Epithelial cell of proximal tubule (primary cell): ENCODE measurements around the gene FBXW11. TPM values are rescaled to one million over a fixed set of nuclear protein-coding genes. Genes with fewer than 3 reads are reported as not detected.

Source experiments
- DNase-seq: peaks from one replicate; pipeline ENCODE4 v3.0.0-alpha.2; 2011; ENCODE audit warnings: low read depth
- H3K4me3 ChIP-seq: 2 replicates; pipeline ENCODE4 v1.5.1; 2011; ENCODE audit warnings: low read depth, mild to moderate bottlenecking, low read length
- total RNA-seq: library from RNA; depleted of rRNA; stranded (reverse); fragments of >200 nt; gene quantifications from 2 replicates; pipeline ENCODE4 v1.2.3, GENCODE V29; 2015
- TF ChIP-seq, protein P1 (sequence below): conservative IDR thresholded peaks from 2 replicates; pipeline ENCODE4 v1.5.1; 2012; ENCODE audit warnings: low read depth, mild to moderate bottlenecking, low read length

The FBXW11 gene
- total RNA-seq, 1 donor from 2014 or later: 42.8 TPM

- DNase-seq: no peak
- no peak overlapping the region for H3K4me3 ChIP-seq
- TF ChIP-seq, protein P1, sequence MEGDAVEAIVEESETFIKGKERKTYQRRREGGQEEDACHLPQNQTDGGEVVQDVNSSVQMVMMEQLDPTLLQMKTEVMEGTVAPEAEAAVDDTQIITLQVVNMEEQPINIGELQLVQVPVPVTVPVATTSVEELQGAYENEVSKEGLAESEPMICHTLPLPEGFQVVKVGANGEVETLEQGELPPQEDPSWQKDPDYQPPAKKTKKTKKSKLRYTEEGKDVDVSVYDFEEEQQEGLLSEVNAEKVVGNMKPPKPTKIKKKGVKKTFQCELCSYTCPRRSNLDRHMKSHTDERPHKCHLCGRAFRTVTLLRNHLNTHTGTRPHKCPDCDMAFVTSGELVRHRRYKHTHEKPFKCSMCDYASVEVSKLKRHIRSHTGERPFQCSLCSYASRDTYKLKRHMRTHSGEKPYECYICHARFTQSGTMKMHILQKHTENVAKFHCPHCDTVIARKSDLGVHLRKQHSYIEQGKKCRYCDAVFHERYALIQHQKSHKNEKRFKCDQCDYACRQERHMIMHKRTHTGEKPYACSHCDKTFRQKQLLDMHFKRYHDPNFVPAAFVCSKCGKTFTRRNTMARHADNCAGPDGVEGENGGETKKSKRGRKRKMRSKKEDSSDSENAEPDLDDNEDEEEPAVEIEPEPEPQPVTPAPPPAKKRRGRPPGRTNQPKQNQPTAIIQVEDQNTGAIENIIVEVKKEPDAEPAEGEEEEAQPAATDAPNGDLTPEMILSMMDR: no peak
These were observed 159.4 kb downstream of the FBXW11 start for GRCh38 chr5:171847026-171847425.

GRCh38 chr5:171846323-171846722 lies 160.1 kb downstream of the FBXW11 start:
- TF ChIP-seq, protein P1: no peak

DNA sequence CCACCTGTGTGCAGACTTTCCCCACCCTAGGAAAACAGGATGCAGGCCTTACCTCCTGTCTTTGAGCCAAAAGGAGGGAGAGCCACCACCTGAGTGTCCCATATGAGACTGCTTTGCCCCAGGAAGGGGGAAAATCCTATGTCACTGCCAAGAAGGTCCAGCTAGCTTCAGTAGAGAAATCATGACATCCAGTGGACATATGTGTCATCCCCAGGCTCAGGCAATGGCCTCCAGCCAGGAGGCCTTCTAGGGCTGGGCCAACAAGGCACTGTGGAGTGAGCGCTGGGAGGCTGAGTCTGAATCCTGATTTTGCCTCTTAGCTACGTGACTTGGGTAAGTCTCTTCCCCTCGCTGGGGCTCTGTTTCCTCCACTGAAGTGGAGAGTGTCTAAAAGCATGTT lies 160.6 kb downstream of the FBXW11 start:
- TF ChIP-seq, protein P1: peak; percentile 29
- H3K4me3 ChIP-seq: no peak overlapping the region
- DNase-seq: no peak

More at GRCh38 chr5:171846323-171846722, 160.1 kb downstream of the FBXW11 start:
- no peak overlapping the region for H3K4me3 ChIP-seq
- no peak for DNase-seq

DNA sequence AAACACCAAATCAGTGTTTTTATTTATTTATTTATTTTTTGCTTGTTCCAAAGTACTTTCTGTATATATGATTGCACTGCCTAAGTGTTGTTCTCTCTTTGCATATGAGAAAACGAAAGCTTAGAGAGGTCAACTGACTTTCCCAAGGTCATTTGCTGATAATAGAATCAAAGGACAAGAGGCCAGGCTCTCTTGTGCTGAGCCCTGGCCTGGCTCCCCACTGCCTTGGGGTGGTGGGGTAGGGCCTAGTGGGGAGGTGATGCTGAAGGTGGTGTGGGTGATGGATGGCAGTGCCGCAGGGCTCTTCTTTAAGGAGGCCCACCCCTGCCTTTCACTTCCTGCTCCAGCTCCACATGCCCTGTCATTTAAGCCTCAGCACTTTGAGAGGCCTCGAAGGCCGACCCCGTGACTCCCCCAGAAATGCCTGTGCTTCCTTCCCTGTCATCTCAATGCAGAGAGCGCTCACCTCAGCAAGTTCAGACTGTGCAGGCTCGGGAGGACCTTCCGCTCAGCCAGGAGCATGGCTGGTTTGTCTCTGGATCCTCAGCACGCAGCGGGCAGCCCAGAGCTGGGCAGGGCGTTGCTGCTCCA lies 161.3 kb downstream of the FBXW11 start:
- TF ChIP-seq, protein P1: no peak
- no peak for DNase-seq
- H3K4me3 ChIP-seq: no peak overlapping the region

- no peak for DNase-seq
- TF ChIP-seq, protein P1: no peak
These were observed 163.6 kb downstream of the FBXW11 start for GRCh38 chr5:171842777-171843328.

DNA sequence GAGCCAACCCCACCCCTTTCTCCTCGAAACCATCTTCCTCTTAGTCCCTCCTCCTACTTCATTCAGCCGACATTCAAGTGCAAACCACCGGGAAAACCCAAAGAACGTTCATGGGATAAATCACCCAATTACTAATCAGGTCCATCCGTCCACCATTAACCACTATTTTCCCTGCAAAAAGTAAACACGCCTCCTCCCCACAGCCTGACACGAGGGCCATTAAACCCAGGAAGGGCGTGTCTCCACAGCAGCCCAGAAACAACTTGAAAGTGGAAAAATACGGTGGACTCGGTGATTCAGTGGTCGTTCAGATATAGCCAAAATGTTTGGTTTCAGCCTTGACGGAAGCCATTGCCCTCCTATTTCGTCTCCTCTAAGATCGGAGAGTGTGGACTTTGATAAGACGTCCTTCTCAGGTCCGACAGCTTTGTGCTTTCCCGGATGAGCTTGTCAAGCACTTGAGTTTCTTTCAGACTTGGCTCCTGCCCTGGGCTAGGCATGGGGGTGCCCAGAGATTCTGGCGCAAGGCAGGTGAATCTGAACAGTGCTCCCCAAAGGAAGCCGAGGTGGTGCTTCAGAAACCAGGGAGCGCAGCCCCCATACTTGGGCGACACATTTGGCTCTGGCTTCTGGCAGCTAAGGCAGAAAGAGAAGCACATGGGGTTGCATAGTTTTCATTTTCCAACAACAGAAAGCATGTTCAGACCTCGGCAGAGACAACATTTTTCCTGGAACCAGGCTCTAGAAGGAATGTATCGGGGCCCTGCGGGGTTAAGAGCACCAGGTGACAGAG lies 164.3 kb downstream of the FBXW11 start:
- no peak overlapping the region for H3K4me3 ChIP-seq
- no peak for DNase-seq
- TF ChIP-seq, protein P1: no peak

More at GRCh38 chr5:171842777-171843328, 163.6 kb downstream of the FBXW11 start:
- no peak overlapping the region for H3K4me3 ChIP-seq
